Activated T-helper 17 cell treated with anti-CD3 and anti-CD28 coated beads, Interleukin-2, amount 50 U/mL, for 72 hours (primary cell): Measurements from ENCODE around the gene PPIL1. TPM values are rescaled to one million over a fixed set of nuclear protein-coding genes. Genes with fewer than 3 reads are reported as not detected.
A peak's percentile ranks its signal among the peaks of the same experiment; 100 is the strongest.

ENCODE experiments used
- ATAC-seq: fragments of 150-1000 bp; cut with Tn5 transposase; replicated peaks from 2 replicates; pipeline ENCODE4 v1.10.0; 2021; ENCODE audit warnings: mild to moderate bottlenecking, moderate library complexity
- H3K27ac Mint-ChIP-seq: one replicate; pipeline ENCODE4 v1.8.0; 2022; ENCODE audit warnings: mixed read lengths
- H3K27me3 Mint-ChIP-seq: one replicate; pipeline ENCODE4 v1.8.0; 2022; ENCODE audit warnings: mixed read lengths
- H3K36me3 Mint-ChIP-seq: one replicate; pipeline ENCODE4 v1.8.0; 2022; ENCODE audit warnings: low read depth, mild to moderate bottlenecking, mixed read lengths
- H3K4me1 Mint-ChIP-seq: one replicate; pipeline ENCODE4 v1.8.0; 2022; ENCODE audit warnings: mixed read lengths
- H3K4me3 Mint-ChIP-seq: one replicate; pipeline ENCODE4 v1.8.0; 2022; ENCODE audit warnings: mild to moderate bottlenecking, mixed read lengths
- H3K9me3 Mint-ChIP-seq: one replicate; pipeline ENCODE4 v1.8.0; 2022; ENCODE audit warnings: mixed read lengths
- total RNA-seq, 2 donors: library from RNA; stranded (reverse); gene quantifications; one replicate each; pipeline ENCODE4 v1.2.3, GENCODE V29; 2022

Gene PPIL1
- total RNA-seq, 2 donors from 2014 or later: 23.6 to 60.3 TPM

GRCh38 chr6:36825994-36826393 is 48.6 kb downstream of the PPIL1 start:
- Mint-ChIP-seq H3K27ac (no peak overlapping the region), H3K4me3 (no peak overlapping the region), H3K9me3 (no peaks in the 10 kb centered on the region), H3K27me3 (peaks cover 4% of the 10 kb centered on the region), H3K4me1 (peaks cover 5% of the 10 kb centered on the region), H3K36me3 (no peaks in the 10 kb centered on the region)
- no peak for ATAC-seq

GRCh38 chr6:36825452-36825851 is 49.2 kb downstream of the PPIL1 start:
- no peak overlapping the region for H3K4me3 Mint-ChIP-seq
- H3K27me3 Mint-ChIP-seq: peaks cover 4% of the 10 kb centered on the region
- peaks cover 5% of the 10 kb centered on the region for H3K4me1 Mint-ChIP-seq
- H3K9me3 Mint-ChIP-seq: no peaks in the 10 kb centered on the region
- no peak overlapping the region for H3K27ac Mint-ChIP-seq
- no peak for ATAC-seq
- H3K36me3 Mint-ChIP-seq: no peaks in the 10 kb centered on the region

GRCh38 chr6:36824253-36824652 is 50.4 kb downstream of the PPIL1 start:
- peaks cover 4% of the 10 kb centered on the region for H3K27me3 Mint-ChIP-seq
- H3K9me3 Mint-ChIP-seq: no peaks in the 10 kb centered on the region
- H3K27ac Mint-ChIP-seq: no peak overlapping the region
- ATAC-seq: no peak
- H3K4me1 Mint-ChIP-seq: peaks cover 5% of the 10 kb centered on the region
- no peak overlapping the region for H3K4me3 Mint-ChIP-seq
- H3K36me3 Mint-ChIP-seq: no peaks in the 10 kb centered on the region

GRCh38 chr6:36823421-36824096 is 51.0 kb downstream of the PPIL1 start:
- no peaks in the 10 kb centered on the region for H3K9me3 Mint-ChIP-seq
- H3K4me3 Mint-ChIP-seq: no peak overlapping the region
- no peak overlapping the region for H3K27ac Mint-ChIP-seq
- H3K27me3 Mint-ChIP-seq: peaks cover 4% of the 10 kb centered on the region
- H3K36me3 Mint-ChIP-seq: no peaks in the 10 kb centered on the region
- no peak for ATAC-seq
- H3K4me1 Mint-ChIP-seq: peaks cover 5% of the 10 kb centered on the region

GRCh38 chr6:36822506-36823269 is 51.9 kb downstream of the PPIL1 start:
- Mint-ChIP-seq H3K27me3 (peaks cover 4% of the 10 kb centered on the region), H3K4me1 (peaks cover 5% of the 10 kb centered on the region), H3K27ac (no peak overlapping the region), H3K36me3 (no peaks in the 10 kb centered on the region), H3K9me3 (no peaks in the 10 kb centered on the region), H3K4me3 (no peak overlapping the region)
- no peak for ATAC-seq

GRCh38 chr6:36821581-36822335 is 52.8 kb downstream of the PPIL1 start:
- H3K4me3 Mint-ChIP-seq: no peak overlapping the region
- H3K36me3 Mint-ChIP-seq: no peaks in the 10 kb centered on the region
- no peaks in the 10 kb centered on the region for H3K9me3 Mint-ChIP-seq
- H3K4me1 Mint-ChIP-seq: no peaks in the 10 kb centered on the region
- H3K27me3 Mint-ChIP-seq: no peaks in the 10 kb centered on the region
- ATAC-seq: peak; percentile 64
- H3K27ac Mint-ChIP-seq: no peak overlapping the region

- Mint-ChIP-seq H3K36me3 (no peaks in the 10 kb centered on the region), H3K27me3 (no peaks in the 10 kb centered on the region), H3K9me3 (no peaks in the 10 kb centered on the region), H3K4me3 (no peak overlapping the region), H3K4me1 (no peaks in the 10 kb centered on the region), H3K27ac (peak overlapping the region; percentile 69)
- no peak for ATAC-seq
Measured at GRCh38 chr6:36820700-36821580, 53.7 kb downstream of the PPIL1 start.

- no peak overlapping the region for H3K4me3 Mint-ChIP-seq
- no peak for ATAC-seq
- no peaks in the 10 kb centered on the region for H3K36me3 Mint-ChIP-seq
- H3K9me3 Mint-ChIP-seq: no peaks in the 10 kb centered on the region
- no peaks in the 10 kb centered on the region for H3K4me1 Mint-ChIP-seq
- H3K27ac Mint-ChIP-seq: no peak overlapping the region
- H3K27me3 Mint-ChIP-seq: no peaks in the 10 kb centered on the region
Measured at GRCh38 chr6:36818756-36819155, 55.8 kb downstream of the PPIL1 start.

GRCh38 chr6:36817847-36818246 is 56.8 kb downstream of the PPIL1 start:
- Mint-ChIP-seq H3K4me3 (no peak overlapping the region), H3K27me3 (no peaks in the 10 kb centered on the region), H3K9me3 (no peaks in the 10 kb centered on the region), H3K27ac (no peak overlapping the region), H3K4me1 (no peaks in the 10 kb centered on the region), H3K36me3 (no peaks in the 10 kb centered on the region)
- ATAC-seq: no peak

GRCh38 chr6:36817176-36817817 is 57.3 kb downstream of the PPIL1 start:
- no peaks in the 10 kb centered on the region for H3K36me3 Mint-ChIP-seq
- H3K4me3 Mint-ChIP-seq: no peak overlapping the region
- H3K4me1 Mint-ChIP-seq: no peaks in the 10 kb centered on the region

GRCh38 chr6:36815962-36816735 is 58.5 kb downstream of the PPIL1 start:
- Mint-ChIP-seq H3K36me3 (no peaks in the 10 kb centered on the region), H3K9me3 (no peaks in the 10 kb centered on the region), H3K27me3 (no peaks in the 10 kb centered on the region), H3K27ac (no peak overlapping the region), H3K4me3 (no peak overlapping the region), H3K4me1 (no peaks in the 10 kb centered on the region)
- no peak for ATAC-seq

More at GRCh38 chr6:36817176-36817817, 57.3 kb downstream of the PPIL1 start:
- ATAC-seq: no peak
- no peak overlapping the region for H3K27ac Mint-ChIP-seq
- no peaks in the 10 kb centered on the region for H3K27me3 Mint-ChIP-seq
- H3K9me3 Mint-ChIP-seq: no peaks in the 10 kb centered on the region

GRCh38 chr6:36814249-36814648 is 60.4 kb downstream of the PPIL1 start:
- Mint-ChIP-seq H3K9me3 (no peaks in the 10 kb centered on the region), H3K36me3 (no peaks in the 10 kb centered on the region), H3K27me3 (no peaks in the 10 kb centered on the region), H3K27ac (no peak overlapping the region), H3K4me3 (no peak overlapping the region), H3K4me1 (no peaks in the 10 kb centered on the region)
- no peak for ATAC-seq

GRCh38 chr6:36813526-36813925 is 61.1 kb downstream of the PPIL1 start:
- Mint-ChIP-seq H3K4me3 (no peak overlapping the region), H3K36me3 (no peaks in the 10 kb centered on the region), H3K27me3 (no peaks in the 10 kb centered on the region), H3K9me3 (no peaks in the 10 kb centered on the region), H3K27ac (no peak overlapping the region), H3K4me1 (no peaks in the 10 kb centered on the region)
- ATAC-seq: no peak
